Esophagus muscularis mucosa (tissue), 4 donors: ENCODE results near the gene KNL1.
"Not testable (repeated sequence)": the region's sequence is repeated elsewhere in the genome, so short reads cannot be mapped to it uniquely, and the experiment has no call there.

ENCODE experiments used
- EP300 ChIP-seq: sonication (generic); formaldehyde crosslinking; IDR thresholded peaks from one replicate; pipeline ENCODE4 v1.6.1; 2017; ENCODE audit warnings: antibody characterized with exemption
- POLR2A ChIP-seq: fragments of 450-650 bp; IDR thresholded peaks from one replicate; pipeline ENCODE4 v1.6.1; 2017; ENCODE audit warnings: antibody characterized with exemption, moderate library complexity, mild to moderate bottlenecking, low read depth
- POLR2AphosphoS5 ChIP-seq, 2 donors: sonication (generic); formaldehyde crosslinking; IDR thresholded peaks; one replicate each; pipeline ENCODE4 v1.6.1; 2017; ENCODE audit warnings: antibody characterized with exemption in 2 of 2
- TF ChIP-seq, protein P1 (sequence below), 3 experiments: fragments of 200-600 bp in 2 of 3; fragments of 450-650 bp in 1 of 3; sonication (generic) in 2 of 3; IDR thresholded peaks; one replicate each; pipeline ENCODE4 v1.5.1; 2017 to 2019; ENCODE audit warnings: antibody characterized with exemption in 3 of 3, mild to moderate bottlenecking in 2 of 3, moderate library complexity in 1 of 3

DNA sequence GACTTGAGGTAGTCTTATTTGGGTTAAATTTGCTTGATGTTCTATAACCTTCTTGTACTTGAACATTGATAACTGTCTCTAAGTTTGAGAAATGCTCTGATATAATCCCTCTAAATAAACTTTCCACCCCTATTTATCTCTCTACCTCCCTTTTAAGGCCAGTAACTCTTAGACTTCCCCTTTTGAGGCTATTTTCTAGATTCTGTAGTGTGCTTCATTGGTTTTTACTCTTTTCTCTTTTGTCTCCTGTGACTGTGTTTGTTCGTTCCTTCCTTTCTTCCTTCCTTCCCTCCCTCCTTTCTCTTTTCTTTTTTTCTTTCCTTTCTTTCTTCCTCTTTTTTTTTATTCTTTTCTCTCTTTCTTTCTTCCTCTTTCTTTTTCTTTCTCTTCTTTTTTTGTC, 86.9 kb downstream of the KNL1 start:
- not testable (repeated sequence) for TF ChIP-seq POLR2A; POLR2AphosphoS5 (IDR thresholded peaks at IDR 0.05); EP300
- TF ChIP-seq, protein P1, sequence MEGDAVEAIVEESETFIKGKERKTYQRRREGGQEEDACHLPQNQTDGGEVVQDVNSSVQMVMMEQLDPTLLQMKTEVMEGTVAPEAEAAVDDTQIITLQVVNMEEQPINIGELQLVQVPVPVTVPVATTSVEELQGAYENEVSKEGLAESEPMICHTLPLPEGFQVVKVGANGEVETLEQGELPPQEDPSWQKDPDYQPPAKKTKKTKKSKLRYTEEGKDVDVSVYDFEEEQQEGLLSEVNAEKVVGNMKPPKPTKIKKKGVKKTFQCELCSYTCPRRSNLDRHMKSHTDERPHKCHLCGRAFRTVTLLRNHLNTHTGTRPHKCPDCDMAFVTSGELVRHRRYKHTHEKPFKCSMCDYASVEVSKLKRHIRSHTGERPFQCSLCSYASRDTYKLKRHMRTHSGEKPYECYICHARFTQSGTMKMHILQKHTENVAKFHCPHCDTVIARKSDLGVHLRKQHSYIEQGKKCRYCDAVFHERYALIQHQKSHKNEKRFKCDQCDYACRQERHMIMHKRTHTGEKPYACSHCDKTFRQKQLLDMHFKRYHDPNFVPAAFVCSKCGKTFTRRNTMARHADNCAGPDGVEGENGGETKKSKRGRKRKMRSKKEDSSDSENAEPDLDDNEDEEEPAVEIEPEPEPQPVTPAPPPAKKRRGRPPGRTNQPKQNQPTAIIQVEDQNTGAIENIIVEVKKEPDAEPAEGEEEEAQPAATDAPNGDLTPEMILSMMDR (IDR thresholded peaks at IDR 0.05): not testable (repeated sequence)
